Measurements from ENCODE around the gene BIRC7.

BIRC7 gene

GRCh38 chr20:63189846-63190559 is 45.7 kb upstream of the BIRC7 start:
- Histone ChIP-seq H4K20me1 (peaks cover 20 to 86% (median 43%) of the 10 kb centered on the region in 11 experiments; a peak in 21 of 22 replicates), H3K36me3 (peaks cover 7 to 12% (median 10%) of the 10 kb centered on the region in 11 experiments), H3K4me2 (peak overlapping the region in 1 of 11 experiments; percentile 5; a peak in 3 of 22 replicates), H3K9me3 (replicated peaks in 1 of 11) (peaks cover 0 to 9% (median 0%) of the 10 kb centered on the region in 11 experiments; a peak in 1 of 22 replicates), H3K27me3 (no peaks in the 10 kb centered on the region), H3K4me1 (peaks cover 0 to 45% (median 25%) of the 10 kb centered on the region in 10 experiments; a peak in 13 of 20 replicates), H3K27ac (no peak overlapping the region), H3K9ac (no peak overlapping the region), H3K4me3 (no peak overlapping the region)
- TF ChIP-seq Cebpa-rat (IDR thresholded peaks at IDR 0.05): no peak

DNA sequence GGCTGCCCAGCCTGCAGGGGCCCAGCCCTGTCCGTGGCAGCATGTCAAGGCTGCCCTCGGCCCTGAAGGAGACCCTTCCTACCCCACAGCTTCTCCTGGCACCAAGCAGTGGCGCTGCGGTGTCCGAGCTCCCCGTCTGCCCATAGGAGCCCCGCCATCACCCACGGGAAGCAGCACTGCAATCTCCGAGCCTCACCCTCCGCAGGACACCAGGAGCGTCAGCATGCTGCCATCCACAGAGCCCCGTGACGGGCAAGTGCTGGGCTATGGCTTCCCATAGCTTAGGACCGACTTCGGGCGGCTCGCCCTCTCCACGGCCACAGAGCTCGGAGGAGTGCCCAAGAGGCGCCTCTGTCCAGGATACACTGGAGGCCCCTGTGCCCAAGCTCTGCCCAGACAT is 44.9 kb upstream of the BIRC7 start:
- Histone ChIP-seq H3K4me2 (no peak overlapping the region), H3K27me3 (no peaks in the 10 kb centered on the region), H3K27ac (no peak overlapping the region), H4K20me1 (peaks cover 29 to 94% (median 51%) of the 10 kb centered on the region in 11 experiments; a peak in 21 of 22 replicates), H3K4me3 (no peak overlapping the region), H3K9me3 (replicated peaks in 1 of 11) (peaks cover 0 to 2% (median 0%) of the 10 kb centered on the region in 11 experiments; a peak in 1 of 22 replicates), H3K4me1 (peaks cover 0 to 45% (median 25%) of the 10 kb centered on the region in 10 experiments; a peak in 13 of 20 replicates), H3K9ac (no peak overlapping the region), H3K36me3 (peaks cover 15 to 20% (median 18%) of the 10 kb centered on the region in 11 experiments)
- TF ChIP-seq Cebpa-rat (IDR thresholded peaks at IDR 0.05): no peak

DNA sequence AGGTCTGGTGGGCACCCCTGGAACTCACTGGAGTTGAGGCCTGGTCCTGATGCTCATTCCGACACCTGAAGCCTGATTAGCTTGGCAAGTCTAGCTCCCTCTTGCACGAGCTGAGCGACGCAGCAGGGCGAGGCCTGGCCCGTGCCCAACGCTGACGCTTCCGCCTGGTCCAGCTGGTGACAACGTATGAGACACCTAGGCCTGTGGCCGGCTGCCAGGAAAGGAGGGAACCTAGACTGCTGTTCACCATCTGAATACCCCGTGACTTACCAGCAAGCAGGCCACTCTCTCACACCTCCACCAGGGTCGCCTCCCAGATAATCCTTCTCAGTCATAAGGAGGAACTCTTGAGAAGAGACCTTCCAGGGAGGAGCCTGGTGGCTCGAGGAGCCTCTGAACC is 44.3 kb upstream of the BIRC7 start:
- Histone ChIP-seq H3K4me2 (no peak overlapping the region), H4K20me1 (peaks cover 34 to 95% (median 57%) of the 10 kb centered on the region in 11 experiments), H3K27ac (no peak overlapping the region), H3K9me3 (replicated peaks in 1 of 11) (no peaks in the 10 kb centered on the region), H3K36me3 (peaks cover 21 to 26% (median 23%) of the 10 kb centered on the region in 11 experiments), H3K4me3 (no peak overlapping the region), H3K4me1 (peaks cover 0 to 45% (median 25%) of the 10 kb centered on the region in 10 experiments; a peak in 13 of 20 replicates), H3K9ac (no peak overlapping the region), H3K27me3 (no peaks in the 10 kb centered on the region)
- TF ChIP-seq Cebpa-rat (IDR thresholded peaks at IDR 0.05): no peak

DNA sequence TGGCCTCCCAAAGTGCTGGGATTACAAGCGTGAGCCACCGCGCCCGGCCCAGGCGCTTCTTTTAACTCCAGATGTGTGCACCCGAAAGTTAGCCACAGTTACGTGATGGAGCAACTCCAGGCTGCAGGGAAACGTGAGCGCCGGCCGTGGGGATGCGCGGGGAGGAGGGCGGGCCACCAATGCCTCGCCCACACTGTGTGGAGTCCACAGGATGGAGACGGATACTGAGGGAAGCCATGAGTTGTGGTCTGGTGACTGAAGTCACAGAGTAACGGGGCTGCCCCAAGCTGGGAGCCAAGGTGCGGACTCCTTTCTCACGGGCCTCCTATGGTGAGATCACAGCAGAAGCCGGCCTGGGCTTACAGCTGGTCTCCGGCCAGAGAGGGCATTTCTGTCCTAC is 43.0 kb upstream of the BIRC7 start:
- H3K36me3 ChIP-seq: peaks cover 34 to 39% (median 37%) of the 10 kb centered on the region in 11 experiments
- no peaks in the 10 kb centered on the region for H3K27me3 ChIP-seq
- H3K4me3 ChIP-seq: no peak overlapping the region

DNA sequence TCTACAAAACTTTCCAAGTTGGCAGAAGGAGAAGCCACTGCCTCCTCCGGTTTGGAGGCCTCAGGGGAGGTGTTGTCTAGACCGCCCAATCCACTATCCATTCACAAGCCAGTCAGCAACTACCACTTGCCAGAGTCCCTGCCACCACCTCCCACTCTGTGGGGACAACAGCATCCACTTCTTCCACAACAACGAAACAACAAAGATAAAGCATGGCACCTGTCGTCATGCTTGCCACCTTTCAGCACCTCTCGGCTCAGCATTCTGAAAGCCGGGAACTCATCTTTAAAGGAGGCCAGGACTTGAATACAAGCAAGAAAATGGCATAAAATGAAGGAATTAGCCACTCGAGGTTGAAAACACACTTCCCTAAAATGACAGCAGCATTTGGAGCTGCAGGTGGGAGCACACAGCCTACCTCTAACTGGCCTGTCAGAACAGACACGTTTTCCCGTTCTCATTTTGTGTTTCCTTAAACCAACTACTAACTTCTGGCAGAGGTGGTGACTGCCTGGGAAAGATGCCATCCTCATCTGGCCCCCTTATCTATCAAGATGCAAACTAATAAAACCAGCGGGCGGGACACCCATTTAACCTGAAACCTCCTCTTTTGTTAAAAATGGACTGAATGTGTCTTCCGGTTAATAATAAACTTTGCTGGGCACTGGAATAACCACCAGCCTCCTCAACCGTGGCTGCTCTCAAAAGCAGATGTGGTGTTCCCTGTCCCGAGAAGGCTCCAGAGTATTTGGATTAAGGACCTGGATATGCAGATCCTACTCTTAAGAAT is 41.5 kb upstream of the BIRC7 start:
- Histone ChIP-seq H3K9me3 (replicated peaks in 1 of 11) (no peaks in the 10 kb centered on the region), H4K20me1 (peaks cover 62 to 97% (median 78%) of the 10 kb centered on the region in 11 experiments), H3K9ac (peak overlapping the region in 1 of 11 experiments; percentile 21; a peak in 1 of 22 replicates), H3K4me2 (0 out of 22 replicates have a peak overlapping the region, but pooled peaks of 1 of the 11 experiments have one; percentile 6), H3K4me1 (peaks cover 0 to 26% (median 15%) of the 10 kb centered on the region in 10 experiments; a peak in 14 of 20 replicates), H3K4me3 (no peak overlapping the region), H3K36me3 (peaks cover 47 to 53% (median 51%) of the 10 kb centered on the region in 11 experiments), H3K27me3 (no peaks in the 10 kb centered on the region), H3K27ac (no peak overlapping the region)
- no peak for TF ChIP-seq Cebpa-rat (IDR thresholded peaks at IDR 0.05)

More for the DNA sequence above, 43.0 kb upstream of the BIRC7 start:
- H3K27ac ChIP-seq: no peak overlapping the region
- H3K9ac ChIP-seq: no peak overlapping the region
- peaks cover 0 to 40% (median 21%) of the 10 kb centered on the region in 10 experiments; a peak in 14 of 20 replicates for H3K4me1 ChIP-seq
- H3K9me3 ChIP-seq (replicated peaks in 1 of 11): no peaks in the 10 kb centered on the region
- H3K4me2 ChIP-seq: no peak overlapping the region
- H4K20me1 ChIP-seq: peaks cover 48 to 97% (median 70%) of the 10 kb centered on the region in 11 experiments
- no peak for TF ChIP-seq Cebpa-rat (IDR thresholded peaks at IDR 0.05)

DNA sequence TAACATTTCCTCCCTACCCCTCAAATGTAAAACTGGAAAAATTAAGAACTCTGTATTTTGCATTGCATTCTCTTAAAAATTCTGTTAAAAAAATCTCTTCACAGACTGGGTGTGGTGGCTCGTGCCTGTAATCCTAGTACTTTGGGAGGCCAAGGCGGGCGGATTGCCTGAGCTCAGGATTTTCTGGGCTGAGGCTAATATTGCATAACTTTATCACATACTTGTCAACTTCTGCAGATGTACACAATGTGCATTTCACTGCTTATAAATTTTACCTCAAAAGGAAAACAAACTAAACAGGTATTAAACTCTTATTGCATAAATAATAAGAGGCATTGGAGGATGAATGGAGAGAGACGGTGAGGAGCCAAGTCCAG is 40.9 kb upstream of the BIRC7 start:
- Histone ChIP-seq H3K4me1 (peaks cover 0 to 20% (median 10%) of the 10 kb centered on the region in 10 experiments; a peak in 12 of 20 replicates), H3K4me2 (no peak overlapping the region), H3K9me3 (replicated peaks in 1 of 11) (no peaks in the 10 kb centered on the region), H4K20me1 (peaks cover 68 to 98% (median 83%) of the 10 kb centered on the region in 11 experiments), H3K27ac (no peak overlapping the region), H3K27me3 (no peaks in the 10 kb centered on the region), H3K9ac (no peak overlapping the region), H3K4me3 (no peak overlapping the region), H3K36me3 (peaks cover 52 to 59% (median 57%) of the 10 kb centered on the region in 11 experiments)
- TF ChIP-seq Cebpa-rat (IDR thresholded peaks at IDR 0.05): 0 out of 22 replicates have a peak, but pooled peaks of 1 of the 11 experiments have one; percentile 31

- Histone ChIP-seq H3K4me2 (no peak overlapping the region; a peak in 1 of 22 replicates), H4K20me1 (peaks cover 90 to 98% (median 93%) of the 10 kb centered on the region in 11 experiments), H3K36me3 (peaks cover 73 to 80% (median 78%) of the 10 kb centered on the region in 11 experiments), H3K9ac (peak overlapping the region in 2 of 11 experiments; percentile 8 to 41; a peak in 2 of 22 replicates), H3K9me3 (replicated peaks in 1 of 11) (no peaks in the 10 kb centered on the region), H3K4me3 (no peak overlapping the region), H3K27me3 (no peaks in the 10 kb centered on the region), H3K27ac (no peak overlapping the region), H3K4me1 (peaks cover 0 to 15% (median 8%) of the 10 kb centered on the region in 10 experiments; a peak in 10 of 20 replicates)
- TF ChIP-seq Cebpa-rat (IDR thresholded peaks at IDR 0.05): no peak
Observed at GRCh38 chr20:63196768-63197470, 38.8 kb upstream of the BIRC7 start.

GRCh38 chr20:63198606-63199005 is 37.1 kb upstream of the BIRC7 start:
- peaks cover 99 to 100% (median 100%) of the 10 kb centered on the region in 11 experiments for H4K20me1 ChIP-seq
- peaks cover 90 to 97% (median 95%) of the 10 kb centered on the region in 11 experiments for H3K36me3 ChIP-seq
- no peak overlapping the region for H3K4me2 ChIP-seq
- no peak overlapping the region for H3K4me3 ChIP-seq
- no peaks in the 10 kb centered on the region for H3K27me3 ChIP-seq
- H3K9me3 ChIP-seq (replicated peaks in 1 of 11): no peaks in the 10 kb centered on the region
- H3K27ac ChIP-seq: no peak overlapping the region
- H3K4me1 ChIP-seq: peaks cover 0 to 15% (median 8%) of the 10 kb centered on the region in 10 experiments; a peak in 10 of 20 replicates
- H3K9ac ChIP-seq: 0 out of 22 replicates have a peak overlapping the region, but pooled peaks of 1 of the 11 experiments have one; percentile 25
- TF ChIP-seq Cebpa-rat (IDR thresholded peaks at IDR 0.05): no peak

All from BLaER1 treated with 17β-estradiol and CSF1 and Interleukin-3, amounts not matched to agents 10 nM and 100 nM (cell line).